Stimulated activated CD4-positive, alpha-beta T cell treated with anti-CD3 and anti-CD28 coated beads, Interleukin-12 subunit alpha, Interleukin-12 subunit beta, amount 100 ng/mL, for 48 hours (primary cell): ENCODE results near the gene CIAO2B.
"Not testable (repeated sequence)": the region's sequence is repeated elsewhere in the genome, so short reads cannot be mapped to it uniquely, and the experiment has no call there.

Experiments used
- DNase-seq, 3 donors: peaks; one replicate each; pipeline ENCODE4 v3.0.0-alpha.2; 2020; ENCODE audit warnings: low read depth in 2 of 3, low spot score in 1 of 3

CIAO2B gene

DNA sequence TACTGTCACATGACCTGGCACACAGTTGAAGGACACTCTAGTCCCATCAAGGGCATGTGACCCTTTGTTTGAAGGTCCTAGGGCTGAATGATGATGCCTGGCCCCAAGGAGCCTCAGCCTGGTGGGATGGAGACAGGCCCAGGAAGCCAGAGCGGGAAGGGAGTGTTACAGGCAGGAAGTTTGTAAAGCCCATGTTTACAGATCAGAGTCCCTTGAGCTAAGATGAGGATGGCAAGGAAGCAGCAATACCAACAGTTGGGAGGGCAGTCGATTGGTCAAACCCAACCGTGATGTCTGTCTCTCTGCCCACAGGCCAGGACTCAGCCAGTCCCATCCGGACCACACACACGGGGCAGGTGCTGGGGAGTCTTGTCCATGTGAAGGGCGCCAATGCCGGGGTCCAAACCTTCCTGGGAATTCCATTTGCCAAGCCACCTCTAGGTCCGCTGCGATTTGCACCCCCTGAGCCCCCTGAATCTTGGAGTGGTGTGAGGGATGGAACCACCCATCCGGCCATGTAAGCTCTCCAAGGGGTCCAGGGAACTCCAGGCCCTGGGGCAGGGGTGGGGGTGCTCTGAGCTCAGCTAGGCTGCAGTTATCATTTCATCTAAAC lies 3.6 kb upstream of the CIAO2B start:
- DNase-seq: no peak

DNA sequence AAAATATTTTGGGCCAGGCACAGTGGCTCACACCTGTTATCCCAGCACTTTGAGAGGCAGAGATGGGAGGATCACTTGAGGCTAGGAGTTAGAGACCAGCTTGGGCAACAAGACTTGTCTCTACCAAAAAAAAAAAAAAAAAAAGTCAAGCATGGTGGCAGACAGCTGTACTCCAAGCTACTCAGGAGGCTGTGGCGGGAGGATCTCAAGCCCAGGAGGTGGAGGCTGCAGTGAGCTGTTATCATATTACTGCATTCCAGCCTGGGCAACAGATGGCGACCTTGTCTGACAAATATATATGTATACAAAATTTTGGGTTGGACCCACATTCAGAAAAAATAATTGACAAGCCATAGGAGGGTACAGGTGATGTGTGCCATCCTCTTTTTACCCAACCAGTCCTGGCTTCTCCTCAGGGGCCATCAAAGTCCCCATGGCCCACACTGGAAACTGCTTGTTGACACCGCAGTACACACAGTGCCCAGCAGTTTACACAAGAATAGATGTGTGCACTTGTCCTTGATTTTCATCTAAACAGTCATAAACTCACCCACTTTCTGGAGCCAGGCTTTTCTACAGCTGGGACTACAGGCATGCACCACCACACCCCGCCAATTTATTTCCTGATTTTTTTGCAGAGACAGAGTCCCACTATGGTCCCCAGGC lies 2.8 kb upstream of the CIAO2B start:
- DNase-seq: no peak

- DNase-seq: no peak
Observed at GRCh38 chr16:66936462-66936861, 2.3 kb upstream of the CIAO2B start.

GRCh38 chr16:66935314-66936011 lies 1.3 kb upstream of the CIAO2B start, which contains the start of gene CES2:
TSS of gene CES2 (plus strand) at chr16:66935516. CDS start at chr16:66935636, 120 bp downstream.
- no peak for DNase-seq

GRCh38 chr16:66934839-66935313 lies 674 bp upstream of the CIAO2B start:
- DNase-seq: not testable (repeated sequence)

GRCh38 chr16:66933776-66934137 lies 445 bp downstream of the CIAO2B start:
- DNase-seq: peak; percentile 22 to 38 (median 35)

GRCh38 chr16:66932076-66932475 lies 2.1 kb downstream of the CIAO2B start:
- no peak for DNase-seq

DNA sequence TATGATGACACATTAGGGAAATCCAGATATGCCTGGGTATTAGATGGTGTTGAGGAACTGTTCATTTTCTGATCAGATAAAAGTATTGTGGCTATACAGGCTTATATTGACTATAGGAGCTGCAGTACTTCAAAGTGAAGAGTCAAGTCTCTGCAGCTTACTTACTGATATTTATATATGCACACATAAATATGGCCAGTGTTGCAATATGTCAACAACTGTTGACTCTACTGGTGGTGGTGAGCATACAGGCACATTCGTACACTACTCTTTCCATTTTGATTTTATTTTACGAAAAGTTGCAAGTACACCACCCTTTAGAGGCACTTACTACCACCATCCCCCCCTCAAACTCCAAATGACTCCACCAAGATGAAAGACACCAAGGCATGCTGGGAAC lies 2.5 kb downstream of the CIAO2B start:
- no peak for DNase-seq

DNA sequence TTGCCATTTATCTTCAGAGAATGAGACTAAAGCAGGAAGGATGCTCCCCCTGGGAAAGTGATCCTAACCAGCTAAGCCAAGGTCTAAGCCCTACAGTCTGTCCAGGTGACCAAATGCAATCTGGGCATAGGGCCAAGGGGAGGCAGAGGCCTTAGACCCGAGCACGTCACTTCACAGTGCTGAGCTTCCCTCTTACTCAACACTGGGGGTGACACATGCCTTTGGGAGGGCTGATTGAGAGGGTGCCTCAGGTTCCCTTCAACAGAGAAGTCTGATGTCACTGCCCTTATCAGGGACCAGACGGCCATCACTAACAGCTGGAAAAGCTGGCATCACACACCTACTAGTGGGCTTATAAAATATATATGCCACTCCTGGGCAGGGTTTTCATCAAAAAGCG lies 4.0 kb downstream of the CIAO2B start:
- DNase-seq: no peak

GRCh38 chr16:66928702-66929388 lies 5.4 kb downstream of the CIAO2B start:
- peak in 1 of 3 donors; percentile 41 for DNase-seq

- no peak for DNase-seq
Observed at GRCh38 chr16:66927918-66928649, 6.1 kb downstream of the CIAO2B start.

GRCh38 chr16:66926961-66927436 lies 7.2 kb downstream of the CIAO2B start:
- no peak for DNase-seq

- no peak for DNase-seq
Observed at GRCh38 chr16:66926171-66926947, 7.8 kb downstream of the CIAO2B start.

- no peak for DNase-seq
Observed at GRCh38 chr16:66925322-66925840, 8.8 kb downstream of the CIAO2B start, which contains the start of gene RRAD. TSS of gene RRAD (minus strand) at chr16:66925535. CDS start at chr16:66925179, 356 bp downstream.

- DNase-seq: peak in 1 of 3 donors; percentile 23
Observed at GRCh38 chr16:66924527-66925321, 9.5 kb downstream of the CIAO2B start.

GRCh38 chr16:66923866-66924265 lies 10.3 kb downstream of the CIAO2B start:
- DNase-seq: no peak

- no peak for DNase-seq
Observed at GRCh38 chr16:66923247-66923731, 10.9 kb downstream of the CIAO2B start.

GRCh38 chr16:66921729-66922450 lies 12.3 kb downstream of the CIAO2B start:
- DNase-seq: no peak
